BJ (cell line): ENCODE data around the gene GFPT2. TPM values are rescaled to one million over a fixed set of nuclear protein-coding genes. Genes with fewer than 3 reads are reported as not detected.

Source experiments
- CTCF ChIA-PET: fragments of 350-600 bp; formaldehyde crosslinking; extraction: SDS; loops from one replicate; lab custom pipeline; 2021; ENCODE audit warnings: antibody characterized with exemption, inconsistent platforms; lab: Yijun Ruan, JAX
- POLR2A ChIA-PET: fragments of 300-600 bp; sonication (Branson Sonifier 250); formaldehyde crosslinking; extraction: SDS; loops from one replicate; lab custom pipeline; 2021; ENCODE audit warnings: antibody characterized with exemption; lab: Charles Lee
- DNase-seq: peaks from one replicate; pipeline ENCODE4 v3.0.0-alpha.2; 2011; ENCODE audit warnings: low read depth
- H3K27me3 ChIP-seq: 2 replicates; pipeline ENCODE4 v1.6.0; 2011; ENCODE audit warnings: low read length; ENCODE audit not compliant: control insufficient read depth, insufficient read depth
- H3K36me3 ChIP-seq: 2 replicates; pipeline ENCODE4 v1.5.1; 2011; ENCODE audit warnings: low read length; ENCODE audit not compliant: control insufficient read depth, insufficient read depth
- H3K4me3 ChIP-seq: 2 replicates; pipeline ENCODE4 v1.5.1; 2011; ENCODE audit warnings: low read depth, mild to moderate bottlenecking, control low read depth, low read length
- polyA plus RNA-seq: library from polyadenylated mRNA; depleted of rRNA; stranded (reverse); fragments of >200 nt; gene quantifications from 2 replicates; pipeline ENCODE4 v1.2.3, GENCODE V29; 2011
- TF ChIP-seq, protein P1 (sequence below): IDR thresholded peaks from 2 replicates; pipeline ENCODE4 v1.5.1; 2011; ENCODE audit warnings: low read depth, mild to moderate bottlenecking, control low read depth, inconsistent platforms, low read length, moderate library complexity; ENCODE audit not compliant: insufficient read depth

GFPT2 gene
- polyA plus RNA-seq, 1 experiment = 6.1 TPM

DNA sequence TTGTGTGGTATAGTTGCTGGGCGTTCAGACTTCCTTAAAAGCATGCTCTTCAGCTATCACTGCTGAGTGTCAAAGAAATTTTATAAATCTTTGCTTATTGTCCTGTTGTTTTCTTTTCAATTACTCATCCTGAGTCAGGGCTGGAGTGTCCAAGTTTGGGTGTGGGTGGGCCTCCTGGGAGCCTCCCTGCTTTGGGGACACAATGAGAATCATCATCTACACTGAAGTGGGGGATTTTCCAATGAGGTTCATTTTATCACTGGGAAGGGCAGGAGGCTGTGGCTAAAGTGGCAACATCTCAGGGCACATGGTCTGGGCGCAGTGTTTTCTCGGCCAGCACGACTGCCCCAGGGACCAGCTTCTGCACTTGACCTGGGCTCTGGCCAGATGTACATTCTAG, 19.5 kb downstream of the GFPT2 start:
- Histone ChIP-seq H3K36me3 (no peaks in the 10 kb centered on the region), H3K4me3 (no peak overlapping the region), H3K27me3 (no peaks in the 10 kb centered on the region)
- TF ChIP-seq, protein P1, sequence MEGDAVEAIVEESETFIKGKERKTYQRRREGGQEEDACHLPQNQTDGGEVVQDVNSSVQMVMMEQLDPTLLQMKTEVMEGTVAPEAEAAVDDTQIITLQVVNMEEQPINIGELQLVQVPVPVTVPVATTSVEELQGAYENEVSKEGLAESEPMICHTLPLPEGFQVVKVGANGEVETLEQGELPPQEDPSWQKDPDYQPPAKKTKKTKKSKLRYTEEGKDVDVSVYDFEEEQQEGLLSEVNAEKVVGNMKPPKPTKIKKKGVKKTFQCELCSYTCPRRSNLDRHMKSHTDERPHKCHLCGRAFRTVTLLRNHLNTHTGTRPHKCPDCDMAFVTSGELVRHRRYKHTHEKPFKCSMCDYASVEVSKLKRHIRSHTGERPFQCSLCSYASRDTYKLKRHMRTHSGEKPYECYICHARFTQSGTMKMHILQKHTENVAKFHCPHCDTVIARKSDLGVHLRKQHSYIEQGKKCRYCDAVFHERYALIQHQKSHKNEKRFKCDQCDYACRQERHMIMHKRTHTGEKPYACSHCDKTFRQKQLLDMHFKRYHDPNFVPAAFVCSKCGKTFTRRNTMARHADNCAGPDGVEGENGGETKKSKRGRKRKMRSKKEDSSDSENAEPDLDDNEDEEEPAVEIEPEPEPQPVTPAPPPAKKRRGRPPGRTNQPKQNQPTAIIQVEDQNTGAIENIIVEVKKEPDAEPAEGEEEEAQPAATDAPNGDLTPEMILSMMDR = no peak
- CTCF ChIA-PET = interaction anchor here (0.7 to 1.6 kb wide), 4 partner anchors 10 to 799 kb away, joined by 3 to 4 read pairs (median 3); no protein-coding TSS in a partner anchor
- POLR2A ChIA-PET = no interaction called here
- DNase-seq = no peak

DNA sequence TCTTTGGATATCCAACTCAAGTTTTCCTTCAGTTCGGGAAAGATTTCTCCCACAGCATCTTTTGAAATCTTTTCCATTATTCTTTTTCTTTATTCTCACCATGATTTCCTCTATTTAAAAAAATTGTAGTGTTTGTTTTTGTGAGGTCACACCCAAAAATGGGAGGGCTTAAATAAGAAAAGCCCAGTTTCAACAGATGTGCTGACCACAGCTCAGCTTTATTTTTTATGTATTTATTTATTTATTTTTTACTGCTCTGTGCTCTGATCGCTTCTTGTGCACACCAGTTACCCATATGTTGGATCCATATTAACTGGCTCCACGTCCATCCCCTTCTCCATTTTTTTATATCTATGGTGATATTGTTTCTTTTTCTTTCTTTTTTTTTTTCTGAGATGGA, 20.3 kb downstream of the GFPT2 start:
- TF ChIP-seq, protein P1 = no peak
- CTCF ChIA-PET = interaction anchor here (0.6 to 1.3 kb wide), 2 partner anchors 17 to 18 kb away, joined by 3 to 4 read pairs; no protein-coding TSS in a partner anchor
- POLR2A ChIA-PET = no interaction called here
- DNase-seq = no peak
- H3K4me3 ChIP-seq = no peak overlapping the region
- no peaks in the 10 kb centered on the region for H3K36me3 ChIP-seq
- no peaks in the 10 kb centered on the region for H3K27me3 ChIP-seq

DNA sequence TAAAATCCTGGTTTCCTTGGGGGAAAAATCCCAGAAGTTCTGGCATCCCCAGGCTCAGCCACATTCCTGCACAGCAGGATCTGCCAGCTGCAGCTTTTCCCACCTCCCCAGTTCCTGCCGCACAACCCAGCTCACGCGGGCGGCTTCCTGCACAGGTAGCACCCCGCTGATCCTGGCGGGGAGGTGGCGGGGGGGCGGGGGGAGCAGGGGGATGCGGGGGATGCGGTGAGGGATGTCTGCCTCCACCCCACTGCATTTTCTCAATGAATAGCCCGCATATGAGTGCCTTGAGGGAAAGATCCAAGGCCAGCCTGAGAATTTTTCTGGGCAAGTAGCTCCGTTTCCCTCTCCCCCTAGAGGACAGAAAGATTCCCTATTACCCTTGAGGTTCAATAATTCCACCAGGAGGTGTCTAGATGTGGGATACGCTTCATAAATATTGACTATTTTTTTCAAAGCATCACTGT, 21.1 kb downstream of the GFPT2 start:
- H3K4me3 ChIP-seq = no peak overlapping the region
- no peaks in the 10 kb centered on the region for H3K36me3 ChIP-seq
- ChIA-PET CTCF (interaction anchor here (0.6 to 2.3 kb wide), 2 partner anchors 12 to 19 kb away, joined by 3 to 6 read pairs; no protein-coding TSS in a partner anchor), POLR2A (no interaction called here)
- H3K27me3 ChIP-seq = no peaks in the 10 kb centered on the region
- TF ChIP-seq, protein P1 = peak; percentile 28; the same call in 1 of the 2 replicates
- no peak for DNase-seq

DNA sequence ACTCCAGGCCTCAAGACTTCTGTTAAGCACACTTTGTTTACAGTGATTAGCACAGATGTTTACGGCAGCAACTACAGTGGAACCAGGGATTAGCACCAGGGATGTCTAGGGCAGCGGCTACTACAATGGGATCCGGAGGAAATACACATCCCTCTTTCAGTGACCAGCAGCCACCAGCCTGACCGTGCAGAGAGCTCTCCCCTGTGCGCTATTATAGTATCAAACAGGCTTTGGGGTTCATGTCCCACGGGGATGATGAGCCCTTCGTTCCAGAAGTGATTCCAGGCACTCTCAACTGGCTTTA, 21.5 kb downstream of the GFPT2 start:
- H3K27me3 ChIP-seq = no peaks in the 10 kb centered on the region
- no peaks in the 10 kb centered on the region for H3K36me3 ChIP-seq
- no peak for DNase-seq
- ChIA-PET POLR2A (no interaction called here), CTCF (interaction anchor here (2.0 to 2.3 kb wide), 2 partner anchors 12 to 16 kb away, joined by 6 to 10 read pairs; no protein-coding TSS in a partner anchor)
- TF ChIP-seq, protein P1 = no peak
- H3K4me3 ChIP-seq = no peak overlapping the region

DNA sequence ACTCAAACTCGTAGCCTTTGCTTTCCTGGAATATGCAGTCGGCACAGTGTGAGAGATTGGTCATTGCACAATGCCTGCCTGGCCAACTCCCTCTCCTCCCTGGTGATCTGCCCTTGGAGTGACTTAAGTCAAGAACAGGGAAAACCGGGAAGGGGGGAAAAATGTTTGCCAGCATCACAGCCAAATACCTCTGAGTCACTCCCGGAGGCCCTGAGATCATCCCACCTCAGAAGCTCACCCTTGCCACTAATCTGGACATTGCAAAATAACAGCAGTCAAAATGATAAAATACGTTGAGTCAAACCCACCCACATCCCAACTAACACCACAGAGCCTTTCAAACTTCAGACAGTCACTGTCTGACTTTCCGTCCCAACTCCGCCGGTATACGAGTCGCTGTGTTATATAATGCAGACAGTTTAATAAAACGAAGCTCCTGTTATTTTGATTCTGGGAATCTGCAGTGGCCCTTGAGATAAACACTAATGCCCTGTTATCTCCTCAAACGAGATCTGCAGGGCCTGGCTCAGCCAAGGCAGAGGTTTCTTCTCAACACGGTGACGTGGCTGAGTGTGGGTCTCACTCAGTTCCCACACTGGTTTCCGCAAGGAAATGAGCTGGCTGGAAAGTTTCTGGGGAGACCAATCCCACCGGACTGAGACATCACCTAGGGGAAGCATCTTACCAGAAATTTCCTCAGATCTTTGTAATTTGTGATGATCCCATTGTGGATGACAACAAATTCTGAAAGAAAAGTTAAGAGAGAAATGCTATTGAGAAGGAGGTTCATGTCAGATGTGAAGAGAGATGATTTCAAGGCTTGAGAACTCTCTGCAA, 22.1 kb downstream of the GFPT2 start:
- POLR2A ChIA-PET = no interaction called here
- no peak overlapping the region for H3K4me3 ChIP-seq
- H3K36me3 ChIP-seq = no peaks in the 10 kb centered on the region
- TF ChIP-seq, protein P1 = no peak
- DNase-seq = peak; percentile 90
- CTCF ChIA-PET = interaction anchor here (2.0 to 3.7 kb wide), 3 partner anchors 13 to 37 kb away, joined by 6 to 36 read pairs (median 10); partner anchors contain the start of gene MAPK9
- no peaks in the 10 kb centered on the region for H3K27me3 ChIP-seq
